Peyer's patch (tissue), 4 donors: Measurements from ENCODE around the gene CACTIN. TPM values are rescaled to one million over a fixed set of nuclear protein-coding genes. Genes with fewer than 3 reads are reported as not detected.

Experiments
- DNase-seq, 3 donors: peaks; one replicate each; pipeline ENCODE4 v3.0.0-alpha.2; 2017 to 2019
- H3K27ac ChIP-seq, 4 donors: fragments of 200-600 bp; sonication (generic); one replicate each; pipeline ENCODE4 v1.5.1; 2016 to 2019
- H3K27me3 ChIP-seq, 2 donors: fragments of 200-600 bp; sonication (generic); one replicate each; pipeline ENCODE4 v1.5.1; 2019
- H3K36me3 ChIP-seq, 3 donors: fragments of 200-600 bp; sonication (generic); one replicate each; pipeline ENCODE4 v1.5.1; 2016 to 2019
- H3K4me1 ChIP-seq, 4 donors: fragments of 200-600 bp; sonication (generic); one replicate each; pipeline ENCODE4 v1.5.1; 2016 to 2019
- H3K4me3 ChIP-seq, 4 donors: fragments of 200-600 bp; sonication (generic); 1 replicate in 3 of 4; 2 replicates in 1 of 4; pipeline ENCODE4 v1.5.1; 2016 to 2019; ENCODE audit warnings: mild to moderate bottlenecking in 1 of 4
- H3K9me3 ChIP-seq, 4 donors: fragments of 200-600 bp; sonication (generic); one replicate each; pipeline ENCODE4 v1.5.1; 2016 to 2019; ENCODE audit warnings: mild to moderate bottlenecking in 1 of 4
- CTCF ChIP-seq, 6 experiments: fragments of 450-650 bp in 4 of 6; fragments of 200-600 bp in 2 of 6; sonication (generic) in 1 of 6; IDR thresholded peaks; one replicate each; pipeline ENCODE4 v1.5.1; 2017 to 2019; ENCODE audit warnings: antibody characterized with exemption in 6 of 6, mild to moderate bottlenecking in 3 of 6, moderate library complexity in 1 of 6
- POLR2A ChIP-seq, 2 donors: fragments of 450-650 bp; IDR thresholded peaks; one replicate each; pipeline ENCODE4 v1.5.1; 2017; ENCODE audit warnings: antibody characterized with exemption in 2 of 2, mild to moderate bottlenecking in 2 of 2, moderate library complexity in 2 of 2
- total RNA-seq, 4 donors: library from RNA; depleted of rRNA; stranded (reverse); fragments of >200 nt; gene quantifications; one replicate each; pipeline ENCODE4 v1.1.0, GENCODE V29; 2016

The CACTIN gene
- total RNA-seq, 4 donors from 2014 or later: 21.2 to 60.2 (median 33.3) TPM

- Histone ChIP-seq H3K9me3 (no peaks in the 10 kb centered on the region), H3K4me1 (peaks cover 0 to 23% (median 0%) of the 10 kb centered on the region in 4 donors), H3K27me3 (no peaks in the 10 kb centered on the region), H3K4me3 (no peak overlapping the region), H3K36me3 (peaks cover 0 to 67% (median 0%) of the 10 kb centered on the region in 3 donors), H3K27ac (no peak overlapping the region)
- no peak for TF ChIP-seq POLR2A (IDR thresholded peaks at IDR 0.05)
- no peak for DNase-seq
Observed at GRCh38 chr19:3620145-3620816, 6.3 kb downstream of the CACTIN start.

- no peak for DNase-seq
- no peak overlapping the region for H3K4me3 ChIP-seq
- H3K36me3 ChIP-seq: peaks cover 0 to 67% (median 0%) of the 10 kb centered on the region in 3 donors
- peaks cover 0 to 16% (median 0%) of the 10 kb centered on the region in 4 donors for H3K4me1 ChIP-seq
- TF ChIP-seq CTCF (IDR thresholded peaks at IDR 0.05) (no peak), POLR2A (IDR thresholded peaks at IDR 0.05) (no peak)
- H3K27ac ChIP-seq: no peak overlapping the region
- H3K27me3 ChIP-seq: no peaks in the 10 kb centered on the region
- no peaks in the 10 kb centered on the region for H3K9me3 ChIP-seq
Observed at GRCh38 chr19:3619631-3620012, 7.0 kb downstream of the CACTIN start.

- no peak for DNase-seq
Observed at GRCh38 chr19:3618811-3619630, 7.6 kb downstream of the CACTIN start.

GRCh38 chr19:3618144-3618810 is 8.3 kb downstream of the CACTIN start:
- no peak overlapping the region for H3K4me3 ChIP-seq
- TF ChIP-seq POLR2A (IDR thresholded peaks at IDR 0.05) (no peak), CTCF (IDR thresholded peaks at IDR 0.05) (peak; percentile 82 to 91 (median 87))
- H3K27me3 ChIP-seq: no peaks in the 10 kb centered on the region
- peaks cover 0 to 22% (median 0%) of the 10 kb centered on the region in 4 donors for H3K4me1 ChIP-seq
- H3K27ac ChIP-seq: peak overlapping the region in 3 of 4 donors; percentile 3 to 43 (median 6)
- H3K36me3 ChIP-seq: peaks cover 0 to 71% (median 0%) of the 10 kb centered on the region in 3 donors
- no peaks in the 10 kb centered on the region for H3K9me3 ChIP-seq
- DNase-seq: peak; percentile 56 to 79 (median 77)

More at GRCh38 chr19:3618811-3619630, 7.6 kb downstream of the CACTIN start:
- no peak overlapping the region for H3K4me3 ChIP-seq
- H3K36me3 ChIP-seq: peaks cover 0 to 68% (median 0%) of the 10 kb centered on the region in 3 donors
- TF ChIP-seq CTCF (IDR thresholded peaks at IDR 0.05): no peak
- no peak for TF ChIP-seq POLR2A (IDR thresholded peaks at IDR 0.05)
- H3K27me3 ChIP-seq: no peaks in the 10 kb centered on the region
- no peaks in the 10 kb centered on the region for H3K9me3 ChIP-seq
- no peak overlapping the region for H3K27ac ChIP-seq
- peaks cover 0 to 15% (median 0%) of the 10 kb centered on the region in 4 donors for H3K4me1 ChIP-seq

- Histone ChIP-seq H3K36me3 (peaks cover 0 to 71% (median 0%) of the 10 kb centered on the region in 3 donors), H3K4me3 (no peak overlapping the region), H3K4me1 (peaks cover 0 to 27% (median 0%) of the 10 kb centered on the region in 4 donors), H3K9me3 (no peaks in the 10 kb centered on the region), H3K27ac (peak overlapping the region in 3 of 4 donors; percentile 2 to 43 (median 6)), H3K27me3 (no peaks in the 10 kb centered on the region)
- TF ChIP-seq CTCF (IDR thresholded peaks at IDR 0.05): no peak
- TF ChIP-seq POLR2A (IDR thresholded peaks at IDR 0.05): no peak
- peak in 1 of 3 donors; percentile 84 for DNase-seq
Observed at GRCh38 chr19:3617463-3617862, 9.1 kb downstream of the CACTIN start.
